DOHH2 (cell line): ENCODE data around the gene COX7B2.

Experiments used
- H3F3A ChIP-seq: fragments of 200-600 bp; sonication (generic), shearing (Covaris generic); 2 replicates; pipeline ENCODE4 v1.6.0; 2016; ENCODE audit warnings: antibody characterized with exemption, mild to moderate bottlenecking; ENCODE audit not compliant: control insufficient read depth, insufficient read depth
- H3K27ac ChIP-seq: fragments of 200-600 bp; sonication (generic); 2 replicates; pipeline ENCODE4 v1.5.1; 2014; ENCODE audit warnings: low read depth, mild to moderate bottlenecking, low read length, moderate library complexity
- H3K27me3 ChIP-seq: fragments of 200-600 bp; sonication (generic); 2 replicates; pipeline ENCODE4 v1.6.1; 2014; ENCODE audit warnings: mild to moderate bottlenecking, low read length, mixed read lengths; ENCODE audit not compliant: control insufficient read depth
- H3K36me3 ChIP-seq: fragments of 200-600 bp; sonication (generic); 2 replicates; pipeline ENCODE4 v1.6.1; 2014; ENCODE audit warnings: mild to moderate bottlenecking, low read length, moderate library complexity, mixed read lengths; ENCODE audit not compliant: control insufficient read depth
- H3K4me1 ChIP-seq: fragments of 200-600 bp; sonication (generic); 2 replicates; pipeline ENCODE4 v1.6.1; 2014; ENCODE audit warnings: mild to moderate bottlenecking, low read length, mixed read lengths; ENCODE audit not compliant: control insufficient read depth
- H3K4me2 ChIP-seq: fragments of 200-600 bp; sonication (generic); 2 replicates; pipeline ENCODE4 v1.6.0; 2014; ENCODE audit warnings: mild to moderate bottlenecking, low read length, moderate library complexity
- H3K4me3 ChIP-seq: fragments of 200-600 bp; sonication (generic); 2 replicates; pipeline ENCODE4 v1.5.1; 2014; ENCODE audit warnings: mild to moderate bottlenecking, low read length, mixed read lengths
- H3K79me2 ChIP-seq: fragments of 200-600 bp; sonication (generic); 2 replicates; pipeline ENCODE4 v1.6.1; 2014; ENCODE audit warnings: mild to moderate bottlenecking, low read length, mixed read lengths; ENCODE audit not compliant: control insufficient read depth
- H3K9me2 ChIP-seq: fragments of 200-600 bp; sonication (generic); replicated peaks from 2 replicates; pipeline ENCODE4 v1.6.1; 2014; ENCODE audit warnings: mild to moderate bottlenecking, low read length, mixed read lengths; ENCODE audit not compliant: control insufficient read depth
- H3K9me3 ChIP-seq: fragments of 200-600 bp; sonication (generic); 2 replicates; pipeline ENCODE4 v1.6.1; 2014; ENCODE audit warnings: antibody characterized with exemption, low read length, mixed read lengths; ENCODE audit not compliant: control insufficient read depth, insufficient read depth
- H4K20me1 ChIP-seq: fragments of 200-600 bp; sonication (generic); 2 replicates; pipeline ENCODE4 v1.6.0; 2014; ENCODE audit warnings: low read depth, mild to moderate bottlenecking, antibody characterized with exemption, low read length, moderate library complexity; ENCODE audit not compliant: control insufficient read depth, insufficient read depth
- EZH2phosphoT487 ChIP-seq: fragments of 200-600 bp; sonication (generic); IDR thresholded peaks from 2 replicates; pipeline ENCODE4 v1.6.1; 2017; ENCODE audit warnings: borderline replicate concordance, mild to moderate bottlenecking, antibody characterized with exemption, low read length, moderate library complexity, mixed read lengths
- TF ChIP-seq, protein P1 (sequence below): fragments of 200-600 bp; sonication (generic); IDR thresholded peaks from one replicate; pipeline ENCODE4 v1.5.1; 2014; ENCODE audit warnings: antibody characterized with exemption, mild to moderate bottlenecking, low read depth, low read length; ENCODE audit not compliant: poor library complexity, severe bottlenecking

The COX7B2 gene

GRCh38 chr4:46830971-46831454 lies 78.0 kb downstream of the COX7B2 start:
- Histone ChIP-seq H3K27me3 (no peaks in the 10 kb centered on the region), H4K20me1 (no peaks in the 10 kb centered on the region), H3K9me2 (no peaks in the 10 kb centered on the region), H3F3A (no peaks in the 10 kb centered on the region), H3K27ac (no peak overlapping the region), H3K4me3 (no peak overlapping the region), H3K4me2 (no peak overlapping the region), H3K36me3 (no peaks in the 10 kb centered on the region), H3K4me1 (no peaks in the 10 kb centered on the region), H3K9me3 (no peaks in the 10 kb centered on the region), H3K79me2 (no peaks in the 10 kb centered on the region)
- TF ChIP-seq, protein P1, sequence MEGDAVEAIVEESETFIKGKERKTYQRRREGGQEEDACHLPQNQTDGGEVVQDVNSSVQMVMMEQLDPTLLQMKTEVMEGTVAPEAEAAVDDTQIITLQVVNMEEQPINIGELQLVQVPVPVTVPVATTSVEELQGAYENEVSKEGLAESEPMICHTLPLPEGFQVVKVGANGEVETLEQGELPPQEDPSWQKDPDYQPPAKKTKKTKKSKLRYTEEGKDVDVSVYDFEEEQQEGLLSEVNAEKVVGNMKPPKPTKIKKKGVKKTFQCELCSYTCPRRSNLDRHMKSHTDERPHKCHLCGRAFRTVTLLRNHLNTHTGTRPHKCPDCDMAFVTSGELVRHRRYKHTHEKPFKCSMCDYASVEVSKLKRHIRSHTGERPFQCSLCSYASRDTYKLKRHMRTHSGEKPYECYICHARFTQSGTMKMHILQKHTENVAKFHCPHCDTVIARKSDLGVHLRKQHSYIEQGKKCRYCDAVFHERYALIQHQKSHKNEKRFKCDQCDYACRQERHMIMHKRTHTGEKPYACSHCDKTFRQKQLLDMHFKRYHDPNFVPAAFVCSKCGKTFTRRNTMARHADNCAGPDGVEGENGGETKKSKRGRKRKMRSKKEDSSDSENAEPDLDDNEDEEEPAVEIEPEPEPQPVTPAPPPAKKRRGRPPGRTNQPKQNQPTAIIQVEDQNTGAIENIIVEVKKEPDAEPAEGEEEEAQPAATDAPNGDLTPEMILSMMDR, result no peak
- TF ChIP-seq EZH2phosphoT487, result no peak

- Histone ChIP-seq H3K4me3 (no peak overlapping the region), H3K4me1 (no peaks in the 10 kb centered on the region), H3K4me2 (no peak overlapping the region), H3K9me2 (no peaks in the 10 kb centered on the region), H3K27ac (no peak overlapping the region), H3K36me3 (no peaks in the 10 kb centered on the region), H3K27me3 (no peaks in the 10 kb centered on the region), H4K20me1 (no peaks in the 10 kb centered on the region), H3F3A (no peaks in the 10 kb centered on the region), H3K79me2 (no peaks in the 10 kb centered on the region), H3K9me3 (no peaks in the 10 kb centered on the region)
- TF ChIP-seq, protein P1, result no peak
- TF ChIP-seq EZH2phosphoT487, result no peak
Measured at GRCh38 chr4:46820154-46820553, 88.9 kb downstream of the COX7B2 start.

- Histone ChIP-seq H3K27me3 (no peaks in the 10 kb centered on the region), H3K27ac (no peak overlapping the region), H3F3A (no peaks in the 10 kb centered on the region), H3K4me2 (no peak overlapping the region), H3K4me1 (no peaks in the 10 kb centered on the region), H3K4me3 (no peak overlapping the region), H4K20me1 (no peaks in the 10 kb centered on the region), H3K9me3 (no peaks in the 10 kb centered on the region), H3K9me2 (no peaks in the 10 kb centered on the region), H3K36me3 (no peaks in the 10 kb centered on the region), H3K79me2 (no peaks in the 10 kb centered on the region)
- TF ChIP-seq EZH2phosphoT487, result no peak
- TF ChIP-seq, protein P1, result no peak
Measured at GRCh38 chr4:46819095-46819494, 90.0 kb downstream of the COX7B2 start.
